Cortex of kidney (tissue), 1 donor: ENCODE results near the gene RILP.
A peak's percentile ranks its signal among the peaks of the same experiment; 100 is the strongest.
"Not testable (repeated sequence)": the region's sequence is repeated elsewhere in the genome, so short reads cannot be mapped to it uniquely, and the experiment has no call there.

Source experiments
- DNase-seq: peaks from one replicate; lab custom pipeline; 2025; lab: John Stamatoyannopoulos, UW

Gene RILP

GRCh38 chr17:1649844-1650501, at the start of gene RILP:
RILP (minus strand) TSS chr17:1649866; CDS start chr17:1649804, 62 bp downstream.
- DNase-seq, result no peak

- no peak for DNase-seq
These were observed 48.0 kb upstream of the RILP start for GRCh38 chr17:1697681-1698080.

- DNase-seq, result no peak
These were observed 45.7 kb upstream of the RILP start for GRCh38 chr17:1695365-1695764.

GRCh38 chr17:1693339-1693738, 43.7 kb upstream of the RILP start:
- DNase-seq, result no peak

GRCh38 chr17:1690544-1691221, 41.0 kb upstream of the RILP start:
- DNase-seq, result no peak

- not testable (repeated sequence) for DNase-seq
These were observed 38.7 kb upstream of the RILP start for GRCh38 chr17:1688405-1688804.

GRCh38 chr17:1686086-1686485, 36.4 kb upstream of the RILP start:
- DNase-seq, result no peak

GRCh38 chr17:1684378-1685189, 34.9 kb upstream of the RILP start, which contains the start of gene PRPF8:
PRPF8 (minus strand) TSS chr17:1684867; CDS start chr17:1684571, 296 bp downstream.
- DNase-seq, result no peak

- DNase-seq, result no peak
These were observed 33.8 kb upstream of the RILP start for GRCh38 chr17:1683459-1683858.

GRCh38 chr17:1676401-1676800, 26.7 kb upstream of the RILP start:
- DNase-seq, result no peak

- no peak for DNase-seq
These were observed 23.5 kb upstream of the RILP start for GRCh38 chr17:1673041-1673785.

- DNase-seq, result not testable (repeated sequence)
These were observed 14.3 kb upstream of the RILP start for GRCh38 chr17:1663934-1664333.

- DNase-seq, result no peak
These were observed 11.4 kb upstream of the RILP start for GRCh38 chr17:1661045-1661444.

- no peak for DNase-seq
These were observed 8.4 kb upstream of the RILP start for GRCh38 chr17:1658100-1658499.

- no peak for DNase-seq
These were observed 4.1 kb upstream of the RILP start for GRCh38 chr17:1653735-1654134.

GRCh38 chr17:1652794-1653193, 3.1 kb upstream of the RILP start:
- not testable (repeated sequence) for DNase-seq

GRCh38 chr17:1651559-1651844, 1.8 kb upstream of the RILP start:
- DNase-seq, result no peak

- no peak for DNase-seq
These were observed 1.3 kb upstream of the RILP start for GRCh38 chr17:1650731-1651558.

- peak; percentile 79 for DNase-seq
These were observed 463 bp downstream of the RILP start for GRCh38 chr17:1648963-1649843.
